Ramos (cell line): Measurements from ENCODE around the gene GPR33.

ENCODE experiments used
- in situ Hi-C: fragments of 300-500 bp; cut with MboI; formaldehyde crosslinking; loops from one replicate; pipeline ENCODE4 v1.14.3; 2022; ENCODE audit warnings: low sequenced_read_pairs; ENCODE audit not compliant: unreplicated experiment

GPR33 gene, protein sequence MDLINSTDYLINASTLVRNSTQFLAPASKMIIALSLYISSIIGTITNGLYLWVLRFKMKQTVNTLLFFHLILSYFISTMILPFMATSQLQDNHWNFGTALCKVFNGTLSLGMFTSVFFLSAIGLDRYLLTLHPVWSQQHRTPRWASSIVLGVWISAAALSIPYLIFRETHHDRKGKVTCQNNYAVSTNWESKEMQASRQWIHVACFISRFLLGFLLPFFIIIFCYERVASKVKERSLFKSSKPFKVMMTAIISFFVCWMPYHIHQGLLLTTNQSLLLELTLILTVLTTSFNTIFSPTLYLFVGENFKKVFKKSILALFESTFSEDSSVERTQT

GRCh38 chr14:31487886-31488285 lies at the start of gene GPR33:
TSS of gene GPR33 (minus strand) at chr14:31488039. CDS start at chr14:31483965, 4,074 bp downstream.
- in situ Hi-C loops: no loop called here

DNA sequence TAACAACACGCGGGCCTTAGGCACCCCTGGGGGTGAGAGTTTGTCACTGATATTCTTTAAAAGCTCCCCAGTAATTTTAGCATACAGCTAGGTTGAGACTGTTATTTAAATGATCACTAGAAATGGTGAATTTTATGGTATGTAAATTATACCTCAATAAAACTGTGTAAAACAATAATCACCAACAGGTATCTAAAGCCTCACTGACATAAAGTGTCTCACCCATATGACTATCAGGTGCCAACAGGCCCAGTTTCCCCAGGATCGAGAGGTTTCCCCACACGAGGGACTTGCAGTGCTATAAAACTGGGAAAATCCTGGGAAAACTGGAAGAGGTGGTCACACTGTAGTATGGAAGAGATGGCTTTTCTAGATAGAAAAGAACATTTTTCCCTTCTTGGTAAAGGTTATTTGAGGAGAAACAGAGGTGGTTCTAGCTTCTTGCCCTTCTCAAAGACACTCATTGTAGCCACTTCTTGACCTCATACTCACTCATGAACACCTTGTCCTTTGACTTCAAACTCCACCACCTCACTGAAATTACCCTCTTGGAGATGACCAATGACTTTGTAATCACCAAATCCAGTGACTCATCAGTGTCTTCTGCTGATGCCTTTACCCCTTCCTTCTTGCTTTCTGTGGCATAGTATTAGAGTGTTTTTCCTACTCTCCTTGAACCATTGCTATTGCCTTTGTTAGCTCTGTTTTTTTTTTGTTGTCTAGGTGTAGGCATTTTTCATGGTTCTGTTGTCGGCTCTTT lies 48.5 kb upstream of the GPR33 start:
- in situ Hi-C loops: no loop called here

- in situ Hi-C loops: no loop called here
These were observed 42.3 kb upstream of the GPR33 start for GRCh38 chr14:31530136-31530535.

DNA sequence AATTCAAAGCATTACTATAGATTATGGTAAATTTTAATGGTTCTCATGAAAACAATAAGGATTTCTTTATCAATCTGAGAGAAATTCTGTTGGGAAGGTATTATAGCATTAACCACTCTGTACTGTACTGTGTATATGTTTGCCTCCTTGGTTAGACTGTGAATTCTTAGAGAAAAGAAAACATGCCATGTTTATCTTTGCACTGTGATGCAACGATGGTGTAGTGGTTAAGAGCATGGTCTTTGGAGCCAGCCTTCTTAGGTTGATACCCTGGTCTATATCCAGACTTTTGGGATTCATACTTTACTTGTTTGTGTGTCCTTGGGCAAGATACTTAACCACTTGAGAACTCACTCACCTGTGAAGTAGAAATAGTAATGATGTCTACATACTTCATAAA lies 41.2 kb upstream of the GPR33 start:
- in situ Hi-C loops: no loop called here

GRCh38 chr14:31527546-31527945 lies 39.7 kb upstream of the GPR33 start:
- in situ Hi-C loops: no loop called here

DNA sequence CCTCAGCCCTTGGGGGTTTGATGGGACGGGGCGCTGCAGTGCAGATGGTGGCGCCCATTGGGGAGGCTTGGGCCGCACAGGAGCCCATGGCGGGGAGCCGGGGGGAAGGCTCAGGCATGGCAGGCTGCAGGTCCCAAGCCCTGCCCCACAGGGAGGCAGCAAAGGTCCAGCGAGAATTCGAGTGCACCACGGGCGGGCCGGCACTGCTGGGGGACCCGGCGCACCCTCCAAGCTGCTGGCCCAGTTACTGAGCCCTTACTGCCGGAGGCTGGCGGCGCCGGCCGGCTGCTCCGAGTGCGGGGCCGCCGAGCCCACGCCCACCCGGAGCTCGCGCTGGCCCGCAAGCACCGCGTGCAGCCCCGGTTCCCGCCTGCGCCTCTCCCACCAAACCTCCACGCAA lies 39.2 kb upstream of the GPR33 start:
- in situ Hi-C loops: no loop called here

- in situ Hi-C loops: loop anchor here (10.0 to 25.0 kb wide), 2 partner anchors 551 to 744 kb away; no protein-coding TSS in a partner anchor
These were observed 23.0 kb upstream of the GPR33 start for GRCh38 chr14:31510855-31511254.

DNA sequence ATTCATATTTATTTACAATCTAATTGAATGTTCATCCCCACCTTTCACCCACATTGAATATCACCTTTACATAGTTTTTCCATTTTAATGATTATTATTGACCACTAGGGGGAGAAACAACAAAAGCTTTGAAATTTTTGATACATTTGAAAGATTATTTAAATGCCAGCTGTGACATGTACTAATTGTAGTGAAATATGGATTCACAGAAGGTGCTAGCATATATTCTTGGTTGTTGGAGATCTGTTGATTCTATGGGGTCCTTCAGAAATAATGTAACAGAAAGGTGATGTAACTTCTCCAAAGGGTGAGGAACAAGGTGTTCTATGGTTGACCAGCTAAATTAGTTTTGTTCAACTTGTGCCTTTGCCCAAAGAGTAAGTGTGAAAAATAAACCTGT lies 22.4 kb upstream of the GPR33 start:
- in situ Hi-C loops: loop anchor here (10.0 to 25.0 kb wide), 2 partner anchors 552 to 745 kb away; no protein-coding TSS in a partner anchor

DNA sequence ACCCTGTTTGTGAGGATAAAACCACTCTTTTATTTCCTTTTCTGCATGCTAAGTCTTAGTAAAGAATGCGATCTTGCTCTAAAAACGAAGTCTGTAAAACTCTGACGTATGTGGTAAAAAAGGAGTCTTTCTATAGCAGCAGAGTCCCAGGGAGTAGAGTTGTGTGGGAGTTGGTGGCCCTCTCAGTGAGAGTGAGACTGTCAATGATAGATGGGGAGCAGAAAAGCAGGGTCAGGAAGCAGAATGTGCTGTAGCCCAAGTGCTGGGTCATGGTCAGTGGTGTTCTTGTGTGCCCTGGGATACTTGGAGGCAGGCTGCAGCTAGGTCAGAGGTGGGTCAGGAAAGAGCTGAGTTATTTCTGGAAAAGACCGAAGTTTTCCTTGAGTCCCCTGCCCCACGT lies 20.3 kb upstream of the GPR33 start:
- in situ Hi-C loops: loop anchor here (25.0 kb wide), 1 partner anchor 554 kb away; no protein-coding TSS in a partner anchor

- in situ Hi-C loops: loop anchor here (25.0 kb wide), 1 partner anchor 557 kb away; no protein-coding TSS in a partner anchor
These were observed 17.6 kb upstream of the GPR33 start for GRCh38 chr14:31505411-31505810.

GRCh38 chr14:31501870-31502269 lies 14.0 kb upstream of the GPR33 start:
- in situ Hi-C loops: loop anchor here (25.0 kb wide), 1 partner anchor 560 kb away; no protein-coding TSS in a partner anchor

DNA sequence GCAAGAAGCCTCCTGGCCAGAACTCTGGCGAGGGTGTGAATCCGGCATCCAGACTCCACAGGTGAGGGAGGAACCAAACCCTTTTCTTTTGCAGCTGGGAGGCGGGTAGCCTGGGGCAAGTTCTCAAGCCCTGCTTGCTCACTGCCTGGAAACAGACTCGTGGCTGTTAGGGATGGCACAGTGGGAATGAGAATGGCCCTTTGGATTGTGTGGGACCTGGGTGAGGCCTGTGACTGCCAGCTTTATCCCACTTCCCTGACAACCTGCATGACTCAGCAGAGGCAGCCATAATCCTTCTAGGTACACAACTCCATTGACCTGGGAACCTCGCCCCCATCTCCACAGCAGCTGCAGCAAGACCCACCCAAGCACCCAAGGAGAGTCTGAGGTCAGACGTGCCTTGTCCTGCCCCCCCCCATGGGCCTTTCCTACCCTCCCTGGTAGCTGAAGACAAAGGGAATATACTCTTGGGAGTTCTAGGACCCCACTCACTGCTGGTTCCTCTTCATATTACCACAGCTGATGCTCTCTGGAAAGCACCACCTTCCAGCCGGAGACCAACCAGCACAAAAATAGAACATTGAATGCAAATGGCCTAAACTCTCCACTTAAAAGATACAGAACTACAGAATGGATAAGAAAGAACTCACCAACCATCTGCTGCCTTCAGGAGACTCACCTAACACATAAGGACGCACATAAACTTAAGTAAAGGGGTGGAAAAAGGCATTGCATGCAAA lies 5.1 kb upstream of the GPR33 start:
- in situ Hi-C loops: no loop called here

GRCh38 chr14:31489691-31490090 lies 1.9 kb upstream of the GPR33 start:
- in situ Hi-C loops: no loop called here

DNA sequence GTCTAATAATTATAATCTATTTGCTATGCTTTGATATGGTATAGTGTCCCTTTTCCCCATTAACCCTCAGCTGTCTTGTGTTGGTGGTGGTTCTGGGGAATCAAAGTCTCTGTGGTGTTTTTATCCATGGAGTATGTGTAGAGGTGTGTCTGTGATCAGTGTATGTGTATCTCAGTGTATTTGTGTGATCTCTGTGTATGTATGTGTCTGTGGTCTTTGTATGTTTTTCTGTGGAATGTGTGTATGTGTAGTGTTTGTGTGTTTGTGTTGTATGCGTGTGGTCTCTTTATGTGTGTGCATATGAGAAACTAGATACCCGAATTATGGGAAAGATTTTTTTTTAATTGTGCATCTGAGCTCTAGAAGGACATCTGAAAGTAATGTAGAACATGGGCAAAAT lies 1.1 kb downstream of the GPR33 start:
- in situ Hi-C loops: no loop called here

- in situ Hi-C loops: no loop called here
These were observed 3.1 kb downstream of the GPR33 start for GRCh38 chr14:31484754-31485153.

DNA sequence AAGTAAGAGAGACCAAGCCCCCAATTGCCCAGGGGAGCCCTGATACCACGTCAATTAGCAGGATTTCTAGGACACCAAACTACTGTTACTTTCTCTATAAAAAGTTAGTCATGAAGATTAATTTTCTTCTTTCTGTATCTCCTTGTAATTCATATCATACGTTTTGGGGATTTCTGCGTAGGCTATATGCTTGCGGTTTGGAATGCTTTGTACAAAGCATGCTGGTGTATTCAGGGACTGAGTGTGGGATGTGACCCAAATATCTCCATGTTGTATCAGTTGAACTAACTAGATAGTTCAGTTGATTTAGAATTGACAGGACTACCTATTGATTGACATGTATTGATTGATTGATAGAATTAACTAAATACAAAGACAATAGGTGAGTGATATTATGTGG lies 7.7 kb downstream of the GPR33 start:
- in situ Hi-C loops: no loop called here

DNA sequence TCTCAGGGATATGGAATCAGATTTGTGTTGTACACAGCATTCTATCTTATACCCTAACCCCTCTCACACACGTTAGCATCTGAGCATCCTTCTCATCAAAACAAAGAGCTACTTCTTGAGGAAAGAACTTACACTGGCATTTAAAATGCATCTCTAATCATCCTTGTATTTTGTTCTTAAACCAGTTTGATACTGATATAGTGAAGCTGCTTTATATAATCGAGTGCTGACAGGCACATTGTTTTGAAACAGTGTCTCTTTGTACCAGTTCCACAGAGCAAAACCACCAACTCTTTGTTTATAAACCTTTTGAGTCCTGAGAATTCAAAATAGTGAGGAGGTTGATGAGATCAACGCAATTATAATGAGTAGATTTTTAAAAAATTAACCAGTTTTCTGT lies 8.8 kb downstream of the GPR33 start:
- in situ Hi-C loops: no loop called here

DNA sequence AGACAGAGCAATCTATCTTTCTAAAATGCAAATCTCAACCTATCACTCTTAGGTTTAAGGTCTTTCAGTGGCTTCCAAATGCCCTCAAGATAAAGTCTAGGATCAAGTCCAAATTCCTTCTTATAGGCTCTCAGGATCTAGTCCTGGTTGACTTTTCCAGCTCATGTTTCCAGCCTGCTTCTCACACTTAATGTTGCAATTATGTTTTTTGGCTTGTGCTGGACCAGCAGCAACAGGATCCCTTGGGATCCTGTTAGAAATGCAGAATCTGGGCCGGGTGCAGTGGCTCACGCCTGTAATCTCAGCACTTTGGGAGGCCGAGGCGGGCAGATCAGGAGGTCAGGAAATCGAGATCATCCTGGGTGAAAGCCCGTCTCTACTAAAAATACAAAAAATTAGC lies 10.6 kb downstream of the GPR33 start:
- in situ Hi-C loops: no loop called here

DNA sequence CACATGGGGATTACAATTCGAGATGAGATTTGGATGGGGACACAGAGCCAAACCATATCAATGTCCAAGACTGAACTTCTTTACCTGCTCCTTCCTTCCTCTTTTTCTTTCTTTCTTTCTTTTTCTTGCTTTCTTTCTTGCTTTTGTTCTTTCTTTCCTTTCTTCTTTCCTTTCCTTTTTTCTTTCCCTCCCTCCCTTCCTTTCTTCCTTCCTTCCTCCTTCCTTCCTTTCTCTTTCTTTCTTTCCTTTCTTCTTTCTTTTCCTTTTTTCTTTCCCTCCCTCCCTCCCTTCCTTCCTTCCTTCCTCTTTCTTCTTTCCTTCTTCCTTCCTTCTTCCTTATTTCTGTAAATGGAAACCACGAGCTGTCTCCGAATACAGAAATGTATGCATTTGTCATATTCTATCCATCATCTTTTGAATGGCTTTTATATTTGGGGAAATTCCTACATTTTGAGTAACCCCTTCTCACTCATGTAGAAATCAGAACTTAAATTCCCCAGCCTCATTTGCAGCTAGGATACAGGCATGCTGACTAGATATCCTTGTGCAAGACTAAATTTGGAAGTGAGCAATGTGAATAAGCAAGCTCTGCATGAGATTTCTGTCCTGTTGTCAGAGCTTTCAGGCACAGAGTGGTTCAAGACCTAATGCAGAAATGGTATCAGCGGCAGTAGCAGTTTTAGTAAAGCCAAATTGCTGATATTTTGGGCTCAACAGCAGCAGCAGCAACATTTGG lies 11.5 kb downstream of the GPR33 start:
- in situ Hi-C loops: no loop called here

DNA sequence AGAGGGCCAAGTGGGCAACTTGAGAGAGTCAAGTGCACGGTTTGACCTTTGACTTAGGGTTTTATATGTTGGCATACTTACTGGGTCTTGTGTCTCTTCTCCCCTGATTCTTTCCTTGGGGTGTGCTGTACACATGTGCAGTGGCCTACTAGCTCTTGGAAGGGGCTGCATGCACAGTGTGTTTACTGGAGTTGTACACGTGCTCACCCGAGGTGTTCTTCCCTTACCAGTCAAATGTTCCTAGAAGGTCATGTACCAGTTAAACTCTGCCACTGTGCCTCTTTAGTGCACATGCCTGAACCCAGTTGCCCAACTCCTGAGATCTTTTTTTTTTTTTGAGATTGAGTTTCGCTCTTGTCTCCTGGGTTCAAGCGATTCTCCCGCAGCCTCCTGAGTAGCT lies 21.3 kb downstream of the GPR33 start:
- in situ Hi-C loops: no loop called here
